GM18520 (cell line): ENCODE measurements around the gene DDIT4L.
A peak's percentile ranks its signal among the peaks of the same experiment; 100 is the strongest.
"Not testable (repeated sequence)": the region's sequence is repeated elsewhere in the genome, so short reads cannot be mapped to it uniquely, and the experiment has no call there.

ENCODE experiments used
- ATAC-seq: cut with Tn5 transposase; IDR thresholded peaks from one replicate; pipeline ENCODE4 v1.9.1; 2021; ENCODE audit not compliant: unreplicated experiment

The DDIT4L gene, protein sequence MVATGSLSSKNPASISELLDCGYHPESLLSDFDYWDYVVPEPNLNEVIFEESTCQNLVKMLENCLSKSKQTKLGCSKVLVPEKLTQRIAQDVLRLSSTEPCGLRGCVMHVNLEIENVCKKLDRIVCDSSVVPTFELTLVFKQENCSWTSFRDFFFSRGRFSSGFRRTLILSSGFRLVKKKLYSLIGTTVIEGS

DNA sequence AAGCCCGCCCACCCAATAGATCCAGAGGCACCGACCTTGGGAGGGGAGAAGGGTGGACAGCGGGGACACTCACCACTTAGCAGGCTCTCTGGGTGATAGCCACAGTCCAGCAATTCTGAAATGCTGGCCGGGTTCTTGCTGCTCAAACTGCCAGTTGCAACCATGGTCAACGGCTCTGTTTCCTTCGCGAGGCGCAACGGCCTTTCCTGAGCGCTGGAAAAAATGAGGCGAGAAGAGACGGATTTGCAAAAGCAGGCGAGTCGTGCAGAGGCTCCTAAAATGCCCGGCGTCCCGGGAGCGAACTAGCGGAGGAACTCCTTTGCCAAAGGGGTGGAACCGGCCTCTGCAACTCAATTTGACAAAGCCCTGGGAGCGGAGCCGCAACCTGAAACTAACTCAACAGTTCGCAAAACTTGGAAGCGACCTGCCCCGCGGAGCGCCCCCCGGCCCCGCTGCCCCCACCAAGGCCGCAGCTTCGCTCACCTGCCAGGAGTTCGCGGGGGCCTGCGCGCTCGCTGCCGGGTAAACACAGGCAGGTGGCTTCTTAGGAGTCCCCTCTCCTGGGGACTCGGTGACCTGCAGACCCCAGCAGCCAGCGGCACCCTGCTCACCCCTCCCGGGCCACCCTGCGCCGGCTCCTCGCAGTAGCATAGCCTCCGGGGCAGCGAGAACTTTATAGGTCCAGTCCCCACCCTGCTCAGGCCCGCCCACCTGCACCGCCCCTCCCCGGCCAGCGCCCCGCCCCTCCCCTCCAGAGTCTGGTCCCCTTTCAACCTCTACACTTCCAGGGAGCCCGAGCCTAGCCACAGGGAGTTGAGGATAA, at the start of gene DDIT4L:
DDIT4L (minus strand) TSS at position 649 of the 823 bp plus-strand sequence; CDS start at position 164, 485 bp downstream.
- no peak for ATAC-seq

- no peak for ATAC-seq
Measured at GRCh38 chr4:100240008-100240407, 49.7 kb upstream of the DDIT4L start.

GRCh38 chr4:100224721-100225120, 34.5 kb upstream of the DDIT4L start:
- no peak for ATAC-seq

- no peak for ATAC-seq
Measured at GRCh38 chr4:100224160-100224559, 33.9 kb upstream of the DDIT4L start.

DNA sequence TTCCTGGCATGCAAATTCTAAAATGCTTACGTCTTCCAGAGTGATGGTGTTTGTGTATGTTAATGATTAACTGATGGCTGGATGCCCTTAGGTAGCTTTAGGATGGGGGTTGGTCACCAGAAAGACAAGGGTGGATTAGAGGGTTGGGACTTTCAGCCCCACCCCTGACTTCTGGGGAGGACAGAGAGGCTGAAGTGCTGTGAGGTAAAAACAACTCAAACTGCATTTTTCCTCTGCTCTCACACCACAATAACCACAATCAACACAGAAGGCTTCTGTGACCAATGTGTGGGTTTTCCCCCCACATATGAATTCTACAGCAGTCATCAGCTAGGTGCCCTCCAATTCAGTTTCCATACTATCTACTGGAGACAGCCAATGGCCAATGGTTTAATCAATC, 18.7 kb upstream of the DDIT4L start:
- ATAC-seq: peak; percentile 86

GRCh38 chr4:100208459-100208858, 18.2 kb upstream of the DDIT4L start:
- ATAC-seq: no peak

DNA sequence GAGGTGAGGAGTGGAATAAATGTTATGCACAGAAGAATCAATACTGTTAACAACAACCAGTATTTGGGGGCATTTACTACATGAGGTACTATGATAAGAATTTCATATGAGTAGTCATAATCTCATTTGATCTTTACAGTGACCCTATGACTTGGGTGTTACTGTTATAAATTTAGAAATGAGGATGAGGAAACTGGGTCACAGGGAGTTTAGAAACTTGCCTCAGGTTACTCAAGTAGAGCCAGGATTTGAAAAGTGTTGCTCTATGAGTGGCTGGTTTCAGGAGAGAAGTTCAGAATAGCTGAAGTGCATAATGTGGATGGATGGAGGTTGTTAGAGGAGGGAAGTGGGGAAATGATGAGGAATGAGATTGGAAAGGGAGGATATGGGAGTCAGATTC, 16.6 kb upstream of the DDIT4L start:
- no peak for ATAC-seq

DNA sequence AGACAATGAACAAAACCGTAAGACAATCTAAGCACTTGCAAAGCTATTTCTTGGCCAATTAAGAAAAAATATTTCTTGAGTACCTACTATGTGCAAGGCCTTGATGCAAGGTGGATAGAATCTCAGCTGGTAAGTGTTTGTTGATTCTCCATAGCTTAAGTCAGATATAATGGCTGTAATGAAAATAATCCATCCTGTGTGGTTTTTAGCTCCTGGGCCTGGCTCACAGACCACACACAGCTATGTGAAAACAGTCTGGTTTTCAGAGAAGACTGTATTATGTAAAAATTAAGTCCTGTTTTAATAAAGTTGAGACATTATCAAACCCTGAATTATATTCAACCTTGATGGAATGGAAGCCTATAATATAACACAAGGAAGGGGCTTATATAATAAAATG, 7.8 kb upstream of the DDIT4L start:
- ATAC-seq: no peak

DNA sequence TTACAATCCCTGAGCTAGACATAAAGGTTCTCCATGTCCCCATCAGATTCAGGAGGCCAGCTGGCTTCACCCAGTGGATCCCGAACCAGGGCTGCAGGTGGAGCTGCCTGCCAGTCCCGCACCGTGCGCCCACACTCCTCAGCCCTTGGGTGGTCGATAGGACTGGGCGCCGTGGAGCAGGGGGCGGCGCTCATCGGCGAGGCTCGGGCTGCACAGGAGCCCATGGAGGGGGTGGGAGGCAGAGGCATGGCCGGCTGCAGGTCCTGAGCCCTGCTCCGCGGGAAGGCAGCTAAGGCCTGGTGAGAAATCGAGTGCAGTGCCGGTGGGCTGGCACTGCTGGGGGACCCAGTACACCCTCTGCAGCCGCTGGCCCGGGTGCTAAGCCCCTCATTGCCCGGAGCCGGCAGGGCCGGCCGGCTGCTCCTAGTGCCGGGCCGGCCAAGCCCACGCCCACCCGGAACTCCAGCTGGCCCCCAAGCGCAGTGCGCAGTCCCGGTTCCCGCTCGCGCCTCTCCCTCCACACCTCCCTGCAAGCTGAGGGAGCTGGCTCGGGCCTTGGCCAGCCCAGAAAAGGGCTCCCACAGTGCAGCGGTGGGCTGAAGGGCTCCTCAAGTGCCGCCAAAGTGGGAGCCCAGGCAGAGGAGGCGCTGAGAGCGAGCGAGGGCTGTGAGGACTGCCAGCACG, 6.3 kb upstream of the DDIT4L start:
- ATAC-seq: not testable (repeated sequence)

DNA sequence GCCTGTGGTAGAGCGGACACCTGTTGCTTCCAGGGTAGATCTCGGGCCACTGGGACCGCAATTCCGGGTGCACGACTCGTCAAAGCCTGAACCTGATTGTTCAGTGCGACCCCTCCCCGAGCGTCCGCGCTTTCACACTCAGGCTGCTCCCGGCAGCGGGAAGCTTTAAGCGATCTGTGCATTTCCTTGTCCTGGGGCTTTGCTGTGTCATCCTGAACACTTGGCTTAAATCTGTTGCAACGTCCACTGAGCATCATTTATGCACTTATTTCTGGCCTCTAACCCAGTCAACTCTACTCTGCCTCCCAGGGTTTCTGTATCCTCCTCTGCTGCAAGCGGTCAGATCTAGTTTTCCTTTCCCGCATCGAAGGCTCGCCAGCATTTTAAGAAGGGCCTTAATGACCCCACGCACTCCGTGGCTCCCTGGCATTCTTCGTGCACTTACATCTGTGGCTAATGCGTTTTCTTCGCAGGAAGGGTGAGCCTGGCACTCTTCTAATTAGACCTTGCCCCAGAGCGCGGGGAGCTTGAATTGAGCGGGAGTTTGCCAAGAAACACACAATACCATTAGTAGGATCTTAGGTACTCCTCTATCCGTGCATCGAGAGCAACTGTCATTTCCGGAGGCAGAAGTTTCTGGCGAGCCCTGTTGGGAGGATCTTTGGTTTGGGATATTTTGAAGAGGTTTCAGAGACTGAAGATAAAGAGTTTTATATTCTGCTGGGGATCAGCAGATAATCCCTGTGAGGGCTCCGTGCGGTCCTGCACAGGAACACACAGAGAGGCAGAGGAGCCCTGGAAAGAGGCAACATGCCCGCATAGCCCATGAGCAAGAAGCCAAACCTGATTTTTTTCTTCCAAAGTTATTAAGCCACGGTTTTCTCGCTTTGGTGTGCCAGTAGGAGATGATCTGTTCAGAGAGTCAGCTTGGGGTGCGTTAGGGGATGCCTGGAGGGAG, 654 bp upstream of the DDIT4L start:
- no peak for ATAC-seq

GRCh38 chr4:100188829-100189228, 1.4 kb downstream of the DDIT4L start:
- no peak for ATAC-seq

DNA sequence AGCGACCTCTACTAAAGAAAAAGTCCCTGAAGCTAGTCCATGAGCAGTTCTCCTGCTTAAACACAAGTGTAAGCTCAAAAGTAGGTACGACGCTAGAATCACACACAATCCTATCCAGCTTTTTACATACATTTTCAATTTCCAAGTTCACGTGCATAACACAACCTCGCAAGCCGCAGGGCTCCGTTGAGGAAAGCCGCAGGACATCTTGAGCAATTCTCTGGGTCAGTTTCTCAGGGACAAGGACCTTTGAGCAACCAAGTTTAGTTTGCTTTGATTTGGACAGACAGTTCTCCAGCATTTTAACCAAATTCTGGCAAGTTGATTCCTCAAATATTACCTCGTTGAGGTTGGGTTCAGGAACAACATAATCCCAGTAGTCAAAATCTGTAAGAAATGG, 2.5 kb downstream of the DDIT4L start:
- ATAC-seq: no peak

DNA sequence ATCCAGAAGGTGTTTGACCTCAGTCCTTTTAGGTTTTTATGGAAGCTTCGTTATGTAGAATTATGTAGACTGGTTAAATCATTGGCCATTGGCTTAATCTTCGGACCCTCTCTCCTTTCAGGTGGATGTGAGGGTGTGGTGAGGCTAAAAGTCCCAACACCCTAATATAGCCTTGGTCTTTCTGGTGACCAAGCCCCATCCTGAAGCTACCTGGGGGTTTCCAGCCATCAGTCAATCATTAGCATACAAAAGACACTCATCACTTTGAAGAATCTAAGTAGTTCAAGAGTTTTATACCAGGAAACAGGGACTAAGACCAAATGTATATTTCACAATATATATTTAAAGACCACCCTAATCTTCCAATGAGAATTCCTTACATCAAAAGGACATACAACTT, 5.5 kb downstream of the DDIT4L start:
- ATAC-seq: no peak

DNA sequence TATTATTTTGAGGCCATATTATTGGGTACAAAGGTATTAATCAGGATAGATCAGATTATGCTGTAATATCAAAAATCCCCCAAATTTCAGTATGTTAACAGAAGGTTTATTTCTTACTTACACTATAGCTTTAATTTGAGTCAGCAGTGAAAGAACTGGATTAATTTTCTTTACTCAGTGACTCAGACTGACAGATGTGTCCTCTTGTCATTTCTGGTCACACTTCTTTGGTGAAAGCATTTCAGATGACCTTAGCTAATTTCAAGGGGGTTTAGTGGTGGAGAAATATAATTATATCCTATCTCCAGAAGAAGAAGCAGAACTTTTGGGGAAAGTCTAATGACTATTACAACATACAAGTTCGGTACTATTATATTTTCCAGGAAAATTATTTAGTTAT, 12.4 kb downstream of the DDIT4L start:
- ATAC-seq: no peak

GRCh38 chr4:100177126-100177525, 13.1 kb downstream of the DDIT4L start:
- no peak for ATAC-seq

DNA sequence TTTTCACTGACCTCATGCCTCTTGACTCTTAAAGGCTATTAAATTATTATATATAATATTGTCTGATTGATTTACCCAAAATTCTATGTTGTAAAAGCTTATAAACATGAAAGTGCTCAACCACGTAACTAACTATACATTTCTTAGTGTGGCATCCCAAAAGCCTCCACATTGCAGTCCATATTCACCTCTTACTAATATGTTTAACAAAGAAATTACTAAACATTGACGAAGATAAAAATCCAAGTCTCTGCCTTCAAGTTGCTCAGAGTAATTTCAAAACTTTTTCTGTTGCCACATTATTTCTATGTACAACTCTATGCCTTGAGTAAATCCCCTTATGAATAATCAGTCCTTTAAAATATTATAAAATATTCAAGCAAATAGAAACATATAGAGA, 14.4 kb downstream of the DDIT4L start:
- no peak for ATAC-seq

GRCh38 chr4:100174985-100175383, 15.3 kb downstream of the DDIT4L start:
- ATAC-seq: no peak

DNA sequence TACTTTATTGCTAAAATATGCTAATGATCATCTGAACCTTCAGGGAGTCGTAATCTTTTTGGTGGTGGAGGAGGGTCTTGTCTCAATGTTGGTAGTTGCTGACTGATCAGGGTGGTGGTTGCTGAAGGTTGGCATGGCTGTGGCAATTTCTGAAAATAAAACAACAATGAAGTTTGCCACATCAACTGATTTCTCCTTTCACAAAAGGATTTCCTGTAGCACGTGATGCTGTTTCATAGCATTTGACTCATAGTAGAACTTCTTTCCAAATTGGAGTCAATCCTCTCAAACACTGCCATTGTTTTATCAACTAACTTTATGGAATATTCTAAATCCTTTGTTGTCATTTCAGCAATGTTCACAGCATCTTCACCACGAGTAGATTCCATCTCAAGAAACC, 19.3 kb downstream of the DDIT4L start:
- ATAC-seq: no peak

DNA sequence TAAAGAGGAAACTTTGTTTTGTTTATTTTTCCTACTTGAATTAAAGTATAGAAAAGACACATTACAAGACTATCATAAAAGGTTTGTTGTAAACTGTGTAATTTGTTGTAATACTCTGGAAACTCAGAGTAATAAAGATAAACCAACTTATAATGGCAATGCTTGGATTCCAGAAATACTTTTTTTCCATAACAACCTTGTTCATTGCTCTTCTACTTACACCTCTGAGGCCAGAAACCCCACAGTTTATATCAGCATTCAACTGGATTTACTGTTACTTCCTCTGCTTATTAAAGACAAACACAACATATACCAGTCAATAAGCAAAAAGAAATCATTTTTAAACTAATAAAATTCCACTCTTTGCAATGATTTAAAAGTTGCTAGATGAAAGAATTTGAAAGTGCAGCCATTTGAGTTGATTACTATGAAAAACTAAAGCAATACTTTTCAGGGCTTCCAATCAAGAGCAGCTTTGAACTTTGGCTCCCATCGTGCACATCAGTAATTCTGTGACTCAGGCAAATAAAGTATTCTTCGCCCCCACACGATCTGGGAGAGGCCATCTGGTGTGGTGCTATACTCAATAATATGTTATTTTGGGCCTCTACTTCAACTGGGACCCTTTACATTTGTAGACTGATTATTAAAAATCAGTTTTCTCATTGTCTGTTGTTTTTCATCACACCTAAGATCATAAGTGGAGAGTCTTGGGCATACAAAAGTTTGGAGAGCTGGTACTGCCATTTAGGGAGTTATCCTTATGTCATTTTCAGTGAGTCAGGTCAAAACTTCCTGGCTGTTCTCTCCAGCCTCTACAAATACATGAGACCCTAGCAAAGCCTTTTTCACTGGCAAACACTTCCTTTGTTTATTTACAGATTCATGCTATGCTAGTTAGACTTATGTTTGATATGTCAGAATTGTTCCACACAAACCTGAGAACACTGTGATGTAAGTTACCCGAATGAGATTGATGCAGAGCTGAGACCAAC, 20.5 kb downstream of the DDIT4L start:
- ATAC-seq: no peak

DNA sequence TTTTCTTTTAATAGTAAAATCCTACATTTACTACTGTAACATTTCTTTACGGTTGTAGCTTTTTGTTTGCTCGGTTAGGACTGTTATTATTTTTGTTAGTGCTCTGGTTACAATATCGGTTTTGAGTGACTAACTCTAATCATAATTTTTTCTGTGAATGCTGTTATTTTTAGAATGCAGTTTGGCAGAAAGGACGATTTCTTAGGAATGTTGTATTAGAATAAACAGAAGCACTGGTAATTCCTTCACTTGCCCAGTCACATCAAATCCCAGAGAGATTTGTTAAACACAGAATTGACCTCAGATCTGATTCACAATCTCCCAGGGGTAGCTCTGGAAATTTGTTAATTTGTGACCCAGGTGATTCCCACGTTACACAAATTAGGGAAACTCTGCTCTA, 21.7 kb downstream of the DDIT4L start:
- no peak for ATAC-seq
